OCI-M2 (cell line): Measurements from ENCODE around the gene C1QA.

Source experiments
- DNase-seq: peaks from one replicate; lab custom pipeline; 2025; ENCODE audit not compliant: unreplicated experiment; lab: John Stamatoyannopoulos, UW

Gene C1QA

GRCh38 chr1:22612671-22613571 is 23.5 kb upstream of the C1QA start:
- DNase-seq = no peak

GRCh38 chr1:22613572-22613918 is 22.9 kb upstream of the C1QA start:
- no peak for DNase-seq

- DNase-seq = no peak
Measured at GRCh38 chr1:22613951-22614350, 22.5 kb upstream of the C1QA start.

- no peak for DNase-seq
Measured at GRCh38 chr1:22615886-22616285, 20.5 kb upstream of the C1QA start.

GRCh38 chr1:22616571-22616970 is 19.9 kb upstream of the C1QA start:
- DNase-seq = no peak

DNA sequence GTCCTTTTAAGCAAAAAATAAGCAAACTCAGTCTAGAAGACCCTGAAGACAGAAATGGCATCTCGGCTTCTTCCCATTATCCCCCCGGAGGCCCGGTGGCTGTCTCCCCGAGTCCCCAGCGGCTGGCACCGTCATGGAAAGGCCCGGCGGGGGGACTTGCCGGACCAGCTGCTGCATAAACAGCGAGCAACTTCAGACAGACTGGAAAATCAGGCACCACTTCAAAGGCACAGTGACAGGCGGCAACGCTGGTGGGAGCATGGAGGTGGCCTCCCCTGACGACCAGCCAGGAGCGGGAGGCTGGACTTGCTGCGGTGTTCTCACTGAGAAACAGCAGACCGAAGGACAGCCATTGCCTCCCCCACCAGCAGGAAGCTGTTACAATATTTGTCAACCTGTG is 18.4 kb upstream of the C1QA start:
- no peak for DNase-seq

GRCh38 chr1:22619252-22619651 is 17.2 kb upstream of the C1QA start:
- no peak for DNase-seq

DNA sequence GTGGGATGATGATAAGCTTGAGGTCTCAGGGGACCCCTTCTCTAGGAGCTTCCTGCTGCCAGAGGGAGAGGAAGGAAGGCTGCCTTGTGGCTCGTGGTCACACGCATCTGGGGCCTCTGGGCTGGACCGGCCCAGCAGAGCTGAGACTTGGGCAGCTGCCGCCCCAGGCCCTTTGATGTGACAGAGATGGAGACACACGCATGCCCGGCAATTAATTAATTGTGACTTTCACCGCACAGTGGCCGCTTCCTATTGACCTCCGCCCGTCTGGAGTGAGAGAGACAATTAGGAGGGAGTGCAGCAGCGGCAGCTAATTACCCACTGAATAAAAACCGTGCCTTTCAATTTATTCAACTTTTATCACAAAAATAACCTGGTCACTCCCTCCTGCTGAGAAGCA is 16.6 kb upstream of the C1QA start:
- no peak for DNase-seq

DNA sequence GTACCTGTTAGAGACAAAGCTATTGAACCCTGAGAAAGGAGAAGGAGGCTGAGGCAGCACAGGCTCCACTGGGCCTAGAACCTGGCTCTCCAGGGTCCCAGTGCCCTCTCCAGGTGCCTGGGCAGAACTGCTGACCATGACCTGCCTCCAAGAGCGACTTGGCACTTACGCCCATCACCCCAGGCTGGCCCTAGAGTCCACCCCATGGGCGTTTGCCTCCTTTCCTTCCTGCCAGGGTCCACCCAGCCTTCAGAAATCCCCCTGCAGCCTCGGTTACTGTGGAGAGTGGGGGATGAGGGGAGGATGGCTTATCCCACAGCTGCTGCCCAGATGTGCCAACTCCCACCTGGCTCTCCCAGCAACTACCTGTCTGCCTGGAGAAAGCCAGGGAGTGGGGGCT is 14.7 kb upstream of the C1QA start:
- DNase-seq = no peak

DNA sequence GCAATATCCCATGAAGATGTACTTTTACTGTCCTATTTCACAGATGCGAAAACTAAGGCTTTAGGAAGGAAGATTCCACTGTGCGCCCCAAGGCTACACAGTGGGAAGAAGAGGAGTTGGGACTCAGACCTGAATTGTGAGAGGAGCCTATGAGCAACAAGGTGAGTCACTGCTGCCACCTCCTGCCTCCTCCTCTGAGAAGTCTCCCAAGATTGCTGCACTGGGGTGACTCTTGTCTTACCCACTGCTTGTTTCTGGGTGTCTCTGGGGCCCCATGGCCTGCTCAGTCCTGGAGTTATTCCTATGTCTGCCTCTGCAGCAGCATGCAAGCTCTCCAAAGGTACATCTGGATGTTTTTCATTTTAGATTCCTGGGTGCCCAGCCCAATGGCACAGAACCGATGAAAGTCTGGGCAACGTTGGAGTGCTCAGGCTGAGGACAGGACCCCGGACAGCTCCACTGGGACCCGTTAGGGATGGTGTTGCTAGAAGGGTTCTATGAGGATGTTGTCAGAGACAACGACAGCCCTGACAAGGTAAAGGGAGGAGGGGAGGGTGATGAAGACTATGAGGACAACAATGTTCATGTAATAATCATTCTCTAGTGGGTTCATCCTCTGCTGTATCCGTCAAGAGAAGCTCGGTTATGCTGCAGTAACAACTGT is 11.0 kb upstream of the C1QA start:
- DNase-seq = no peak

DNA sequence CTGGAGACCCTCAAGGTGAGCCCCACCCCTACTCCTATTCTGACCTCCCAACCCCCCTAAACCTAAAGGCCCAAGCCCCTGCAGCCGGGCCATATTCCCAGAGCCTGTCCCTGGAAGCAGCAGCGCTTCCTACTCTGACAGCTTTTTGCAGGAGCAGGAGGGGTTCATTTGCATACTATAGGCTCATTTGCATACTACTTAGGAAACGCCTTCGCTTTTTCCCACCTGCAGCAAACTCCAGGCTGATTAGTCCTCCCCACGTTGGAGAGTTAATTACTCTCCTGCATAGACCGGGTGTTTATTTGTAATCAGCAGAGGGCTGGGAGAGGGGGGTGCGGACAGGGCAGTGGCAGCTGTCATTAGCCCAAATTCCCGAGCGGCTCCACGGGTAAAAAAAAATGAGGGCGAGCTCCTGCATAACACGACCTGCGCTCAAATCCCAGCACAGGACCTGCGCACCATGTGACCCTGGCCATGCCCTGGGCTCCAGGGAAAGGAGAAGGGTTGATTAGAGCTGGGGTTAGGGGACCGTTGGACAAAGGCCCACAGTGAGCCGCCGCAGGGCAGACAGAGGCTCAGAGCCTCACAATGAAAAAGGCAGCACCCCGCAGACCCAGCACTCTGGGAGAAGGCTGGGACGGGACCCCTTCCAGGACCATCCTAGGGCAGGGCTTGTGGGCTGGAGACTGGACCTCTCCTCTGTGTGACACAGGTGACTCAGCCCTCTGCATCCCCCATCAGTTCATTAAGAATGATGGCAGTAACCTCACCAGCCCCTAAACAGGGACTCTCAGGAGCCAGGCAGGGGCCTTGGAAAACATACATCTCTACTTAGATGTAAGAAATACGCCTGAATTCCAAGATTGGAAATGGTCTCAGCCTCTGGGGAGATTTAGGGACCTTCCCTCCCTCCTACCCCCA is 9.9 kb upstream of the C1QA start:
- no peak for DNase-seq

- no peak for DNase-seq
Measured at GRCh38 chr1:22627331-22627730, 9.1 kb upstream of the C1QA start.

DNA sequence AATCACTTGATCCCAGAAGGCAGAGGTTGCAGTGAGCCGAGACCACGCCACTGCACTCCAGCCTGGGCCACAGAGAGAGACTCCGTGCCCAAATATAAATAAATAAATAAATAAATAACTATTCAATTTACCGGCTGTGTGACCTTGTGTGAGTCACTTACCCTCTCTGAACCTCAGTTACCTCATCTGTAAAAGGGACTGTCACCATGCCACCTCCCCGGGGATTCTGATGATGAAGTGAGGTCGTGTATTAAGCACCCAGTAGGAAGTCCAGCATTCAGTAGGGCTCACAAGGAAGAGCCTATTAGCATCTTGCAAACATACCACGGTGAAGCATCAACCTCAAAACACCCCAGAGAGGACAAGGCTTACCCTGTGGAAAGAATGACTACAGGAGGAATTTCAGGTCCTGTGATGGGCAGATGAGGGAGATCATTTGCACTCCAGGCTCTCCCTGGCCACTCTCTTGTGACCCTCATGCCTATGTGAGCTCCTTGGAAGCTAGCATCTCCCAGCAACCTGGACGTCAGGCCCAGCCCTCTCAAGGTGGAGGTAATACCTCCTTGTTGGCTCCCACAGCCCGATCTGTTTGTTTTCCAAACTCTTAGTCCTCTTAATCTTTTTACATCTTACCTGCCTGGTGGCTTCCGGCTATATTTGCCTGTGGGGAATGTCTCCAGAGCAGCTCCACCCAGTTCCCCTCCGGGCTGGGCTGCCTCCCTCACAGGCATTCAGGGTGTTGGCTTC is 7.6 kb upstream of the C1QA start:
- no peak for DNase-seq

- no peak for DNase-seq
Measured at GRCh38 chr1:22629886-22630285, 6.5 kb upstream of the C1QA start.

GRCh38 chr1:22633697-22634463 is 2.5 kb upstream of the C1QA start:
- DNase-seq = no peak

DNA sequence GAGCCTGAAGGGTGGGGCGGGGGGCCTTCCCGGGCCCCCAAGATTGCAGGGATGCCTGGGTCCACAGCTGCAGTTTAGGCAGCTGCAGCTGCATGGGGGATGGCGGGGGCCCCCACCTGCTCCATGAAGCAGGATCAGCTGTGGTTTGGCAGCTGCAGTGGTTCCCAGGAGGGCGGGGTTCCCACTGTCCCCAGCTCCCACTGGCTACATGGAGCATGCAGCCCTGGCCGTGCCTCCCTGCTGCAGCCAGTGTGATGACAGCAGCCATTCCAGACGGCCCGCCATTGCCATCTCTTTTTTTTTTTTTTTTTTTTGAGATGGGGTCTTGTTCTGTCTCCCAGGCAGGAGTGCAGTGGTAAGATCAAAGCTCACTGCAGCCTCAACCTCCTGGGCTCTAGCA is 992 bp upstream of the C1QA start:
- DNase-seq = no peak

- no peak for DNase-seq
Measured at GRCh38 chr1:22636927-22637326, 499 bp downstream of the C1QA start.

- DNase-seq = no peak
Measured at GRCh38 chr1:22637907-22638445, 1.5 kb downstream of the C1QA start.

DNA sequence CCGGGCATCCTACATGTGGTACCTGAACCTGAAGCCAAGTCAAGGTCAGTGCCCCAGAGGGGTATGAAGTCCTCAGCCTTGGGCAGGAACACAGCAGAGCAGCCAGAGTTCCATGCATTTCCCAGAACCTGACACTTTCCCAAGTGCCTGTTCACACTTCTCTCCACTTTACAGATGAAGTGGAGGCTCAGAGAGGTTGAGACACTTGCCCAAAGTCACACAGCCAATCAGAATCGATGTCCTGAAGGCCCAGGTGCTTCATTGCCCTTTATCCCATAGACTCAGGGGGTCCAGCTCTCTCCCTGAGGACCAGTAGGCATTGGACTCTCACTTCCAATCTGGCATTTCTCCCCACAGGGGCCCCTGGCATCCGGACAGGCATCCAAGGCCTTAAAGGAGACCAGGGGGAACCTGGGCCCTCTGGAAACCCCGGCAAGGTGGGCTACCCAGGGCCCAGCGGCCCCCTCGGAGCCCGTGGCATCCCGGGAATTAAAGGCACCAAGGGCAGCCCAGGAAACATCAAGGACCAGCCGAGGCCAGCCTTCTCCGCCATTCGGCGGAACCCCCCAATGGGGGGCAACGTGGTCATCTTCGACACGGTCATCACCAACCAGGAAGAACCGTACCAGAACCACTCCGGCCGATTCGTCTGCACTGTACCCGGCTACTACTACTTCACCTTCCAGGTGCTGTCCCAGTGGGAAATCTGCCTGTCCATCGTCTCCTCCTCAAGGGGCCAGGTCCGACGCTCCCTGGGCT is 2.2 kb downstream of the C1QA start:
- no peak for DNase-seq
